NCI-H345 (cell line): ENCODE results near the gene TMEM62.

Source experiments
- DNase-seq: peaks from one replicate; lab custom pipeline; 2025; lab: John Stamatoyannopoulos, UW

The TMEM62 gene

DNA sequence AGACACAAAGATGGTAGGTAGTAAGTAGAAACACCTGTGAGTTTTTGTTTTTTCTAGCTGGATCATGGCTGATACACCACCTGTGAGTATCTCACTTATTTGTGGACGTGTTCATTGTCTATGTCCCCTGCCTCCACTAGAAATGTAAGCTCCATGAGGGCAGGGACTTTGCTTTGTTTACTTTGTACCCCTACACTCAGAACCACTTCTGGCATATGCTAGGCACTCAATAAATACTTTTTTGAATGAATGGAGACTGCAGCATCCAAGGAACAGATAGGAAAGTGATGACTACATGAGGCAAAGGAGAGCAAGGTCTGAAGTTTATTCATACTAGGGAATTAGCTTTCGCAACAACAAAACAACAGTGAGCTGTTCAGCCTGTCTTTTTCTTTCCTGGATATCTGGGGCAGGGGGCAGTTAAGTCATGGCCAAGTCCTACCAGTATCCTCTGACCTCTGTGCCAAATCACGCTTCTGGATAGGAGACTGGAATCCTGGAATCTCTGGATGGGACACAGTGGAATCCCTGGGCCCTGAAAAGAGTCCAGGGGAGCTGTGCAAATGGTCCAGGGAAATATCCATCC is 99.0 kb downstream of the TMEM62 start:
- DNase-seq, result no peak
